ENCODE results near the gene XPNPEP1. TPM values are rescaled to one million over a fixed set of nuclear protein-coding genes. Genes with fewer than 3 reads are reported as not detected.

Gene XPNPEP1
- total RNA-seq, 2 donors from 2014 or later, result 39.2 to 50.2 TPM

DNA sequence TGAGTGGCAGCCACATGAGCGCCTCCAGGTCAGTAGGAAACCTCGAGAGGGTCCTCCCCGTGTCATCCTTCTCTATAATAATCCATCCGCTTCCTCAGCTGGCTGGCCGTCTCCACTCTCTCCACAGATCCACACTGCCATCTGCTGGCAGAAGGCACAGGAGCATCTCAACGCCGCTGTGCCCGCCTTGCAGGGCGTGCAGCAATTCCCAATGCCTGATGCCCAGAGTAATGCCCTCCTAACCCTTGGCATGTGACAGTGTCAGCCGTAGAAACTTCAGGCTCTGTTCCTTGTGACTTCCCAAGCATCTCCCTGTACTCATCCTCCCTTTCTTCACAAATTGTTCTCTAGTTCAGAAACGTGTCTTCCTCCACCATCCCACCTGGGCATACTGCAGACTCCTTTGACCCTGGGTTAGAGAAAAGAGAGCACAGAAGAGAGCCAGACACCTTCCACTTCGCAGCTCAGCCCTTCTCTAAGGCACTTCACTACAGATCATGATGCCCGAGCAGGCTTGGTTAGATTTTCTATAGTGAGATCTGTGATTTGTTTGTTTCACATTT is 70.8 kb downstream of the XPNPEP1 start:
- H3K36me3 ChIP-seq (ENCODE audit: control insufficient read depth, insufficient read depth, low read length), result no peaks in the 10 kb centered on the region
- TF ChIP-seq, protein P1, sequence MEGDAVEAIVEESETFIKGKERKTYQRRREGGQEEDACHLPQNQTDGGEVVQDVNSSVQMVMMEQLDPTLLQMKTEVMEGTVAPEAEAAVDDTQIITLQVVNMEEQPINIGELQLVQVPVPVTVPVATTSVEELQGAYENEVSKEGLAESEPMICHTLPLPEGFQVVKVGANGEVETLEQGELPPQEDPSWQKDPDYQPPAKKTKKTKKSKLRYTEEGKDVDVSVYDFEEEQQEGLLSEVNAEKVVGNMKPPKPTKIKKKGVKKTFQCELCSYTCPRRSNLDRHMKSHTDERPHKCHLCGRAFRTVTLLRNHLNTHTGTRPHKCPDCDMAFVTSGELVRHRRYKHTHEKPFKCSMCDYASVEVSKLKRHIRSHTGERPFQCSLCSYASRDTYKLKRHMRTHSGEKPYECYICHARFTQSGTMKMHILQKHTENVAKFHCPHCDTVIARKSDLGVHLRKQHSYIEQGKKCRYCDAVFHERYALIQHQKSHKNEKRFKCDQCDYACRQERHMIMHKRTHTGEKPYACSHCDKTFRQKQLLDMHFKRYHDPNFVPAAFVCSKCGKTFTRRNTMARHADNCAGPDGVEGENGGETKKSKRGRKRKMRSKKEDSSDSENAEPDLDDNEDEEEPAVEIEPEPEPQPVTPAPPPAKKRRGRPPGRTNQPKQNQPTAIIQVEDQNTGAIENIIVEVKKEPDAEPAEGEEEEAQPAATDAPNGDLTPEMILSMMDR (conservative IDR thresholded peaks at IDR 0.05), result peak; percentile 96
- peaks cover 8% of the 10 kb centered on the region for H3K4me1 Mint-ChIP-seq
- H3K27me3 Mint-ChIP-seq (ENCODE audit: insufficient read depth), result peaks cover 9% of the 10 kb centered on the region
- no peak overlapping the region for H3K4me3 Mint-ChIP-seq
- WGBS, 2 experiments (ENCODE audit: insufficient coverage in 1 of 2, insufficient read length in 1 of 2), result 22 to 24% methylated on average over 10 to 12 of the region's 13 CpGs
- no peak overlapping the region for H3K9ac ChIP-seq (ENCODE audit: extremely low read depth, low read length, poor library complexity, severe bottlenecking)
- no peaks in the 10 kb centered on the region for H3K9me3 ChIP-seq (ENCODE audit: control insufficient read depth, low read length)
- no peak overlapping the region for H3K27ac ChIP-seq (ENCODE audit: low read depth, low read length)
- no peaks in the 10 kb centered on the region for H3K36me3 Mint-ChIP-seq (ENCODE audit: low read depth)
- no peaks in the 10 kb centered on the region for H3K4me1 ChIP-seq (ENCODE audit: control insufficient read depth, insufficient read depth, low read length)
- H3K9me3 Mint-ChIP-seq, result no peaks in the 10 kb centered on the region
- H3K27me3 ChIP-seq (ENCODE audit: control insufficient read depth, insufficient read depth, low read length, poor library complexity, severe bottlenecking), result peaks cover 9% of the 10 kb centered on the region
- DNase-seq, result peak; percentile 95
- H3K4me3 ChIP-seq (ENCODE audit: low read length), result no peak overlapping the region
- H3K27ac Mint-ChIP-seq, result no peak overlapping the region

DNA sequence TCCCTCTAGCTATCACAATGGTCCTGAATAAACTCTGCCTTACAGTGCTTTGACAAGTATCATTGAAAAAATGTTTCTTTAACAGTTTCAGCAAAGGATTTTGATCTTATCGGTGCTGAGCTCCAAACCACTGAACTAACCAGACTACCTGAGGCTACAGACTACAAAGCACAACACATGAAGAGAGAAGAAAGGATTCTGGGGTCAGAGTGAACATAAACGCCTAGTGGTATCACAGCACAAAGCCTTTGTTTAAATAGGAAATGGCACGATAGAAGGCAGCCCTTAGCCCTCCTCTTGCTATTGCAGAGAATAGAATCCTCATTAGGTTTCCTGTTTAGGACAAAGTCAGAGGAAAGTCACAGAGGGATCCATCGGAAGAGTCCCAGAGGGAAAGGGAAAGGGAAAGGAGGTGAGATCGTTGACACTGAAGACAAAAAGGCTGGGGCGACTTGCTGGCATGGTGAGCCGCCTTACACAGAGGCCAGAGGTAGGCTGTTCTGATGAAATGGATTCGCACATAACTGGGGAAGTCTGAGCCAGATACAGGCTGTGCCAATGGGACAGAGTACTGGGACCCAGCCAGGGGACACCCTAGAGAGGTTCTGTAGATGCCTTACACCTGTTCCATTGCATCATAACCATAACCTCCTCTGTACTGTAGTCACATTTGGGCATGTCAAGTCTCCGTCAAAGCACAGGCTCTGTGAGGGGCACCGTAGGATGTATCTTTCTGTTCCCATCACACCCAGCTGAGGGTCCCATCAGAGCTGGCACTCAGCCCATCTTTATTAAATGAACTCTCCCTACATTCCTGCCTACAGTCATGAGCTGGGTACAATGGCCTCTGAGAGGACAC is 71.5 kb downstream of the XPNPEP1 start:
- TF ChIP-seq, protein P1 (conservative IDR thresholded peaks at IDR 0.05), result no peak
- no peak overlapping the region for H3K4me3 Mint-ChIP-seq
- 84 to 89% methylated on average over 10 of the region's 10 CpGs for WGBS, 2 experiments (ENCODE audit: insufficient coverage in 1 of 2, insufficient read length in 1 of 2)
- no peaks in the 10 kb centered on the region for H3K9me3 Mint-ChIP-seq
- H3K36me3 ChIP-seq (ENCODE audit: control insufficient read depth, insufficient read depth, low read length), result no peaks in the 10 kb centered on the region
- no peak overlapping the region for H3K27ac Mint-ChIP-seq
- H3K27me3 Mint-ChIP-seq (ENCODE audit: insufficient read depth), result peaks cover 7% of the 10 kb centered on the region
- H3K27me3 ChIP-seq (ENCODE audit: control insufficient read depth, insufficient read depth, low read length, poor library complexity, severe bottlenecking), result peaks cover 9% of the 10 kb centered on the region
- H3K4me1 Mint-ChIP-seq, result peaks cover 8% of the 10 kb centered on the region
- H3K4me1 ChIP-seq (ENCODE audit: control insufficient read depth, insufficient read depth, low read length), result no peaks in the 10 kb centered on the region
- H3K27ac ChIP-seq (ENCODE audit: low read depth, low read length), result no peak overlapping the region
- H3K36me3 Mint-ChIP-seq (ENCODE audit: low read depth), result no peaks in the 10 kb centered on the region
- no peak overlapping the region for H3K4me3 ChIP-seq (ENCODE audit: low read length)
- DNase-seq, result no peak
- no peak overlapping the region for H3K9ac ChIP-seq (ENCODE audit: extremely low read depth, low read length, poor library complexity, severe bottlenecking)
- no peaks in the 10 kb centered on the region for H3K9me3 ChIP-seq (ENCODE audit: control insufficient read depth, low read length)

- WGBS, 2 experiments (ENCODE audit: insufficient coverage in 1 of 2, insufficient read length in 1 of 2), result 44 to 56% methylated on average over 2 of the region's 3 CpGs
- no peaks in the 10 kb centered on the region for H3K9me3 ChIP-seq (ENCODE audit: control insufficient read depth, low read length)
- H3K27ac ChIP-seq (ENCODE audit: low read depth, low read length), result no peak overlapping the region
- H3K4me3 ChIP-seq (ENCODE audit: low read length), result no peak overlapping the region
- H3K36me3 ChIP-seq (ENCODE audit: control insufficient read depth, insufficient read depth, low read length), result no peaks in the 10 kb centered on the region
- H3K27me3 ChIP-seq (ENCODE audit: control insufficient read depth, insufficient read depth, low read length, poor library complexity, severe bottlenecking), result peaks cover 16% of the 10 kb centered on the region
- H3K27me3 Mint-ChIP-seq (ENCODE audit: insufficient read depth), result peaks cover 7% of the 10 kb centered on the region
- H3K4me1 ChIP-seq (ENCODE audit: control insufficient read depth, insufficient read depth, low read length), result no peaks in the 10 kb centered on the region
- no peaks in the 10 kb centered on the region for H3K36me3 Mint-ChIP-seq (ENCODE audit: low read depth)
- no peaks in the 10 kb centered on the region for H3K9me3 Mint-ChIP-seq
- H3K9ac ChIP-seq (ENCODE audit: extremely low read depth, low read length, poor library complexity, severe bottlenecking), result no peak overlapping the region
- no peak overlapping the region for H3K4me3 Mint-ChIP-seq
- H3K4me1 Mint-ChIP-seq, result peaks cover 7% of the 10 kb centered on the region
- no peak for DNase-seq
- TF ChIP-seq, protein P1 (conservative IDR thresholded peaks at IDR 0.05), result no peak
- H3K27ac Mint-ChIP-seq, result no peak overlapping the region
These were observed 76.5 kb downstream of the XPNPEP1 start for GRCh38 chr10:109846832-109847231.

All from endodermal cell (in vitro differentiated cells).